Right atrium auricular region (tissue), 2 donors: ENCODE measurements around the gene HIGD2A. TPM values are rescaled to one million over a fixed set of nuclear protein-coding genes. Genes with fewer than 3 reads are reported as not detected.

Experiments used
- DNase-seq: peaks from one replicate; pipeline ENCODE4 v3.0.0-alpha.2; 2019; ENCODE audit warnings: low spot score
- H3K27ac ChIP-seq, 2 donors: fragments of 200-600 bp; sonication (generic); 1 replicate in 1 of 2; 2 replicates in 1 of 2; pipeline ENCODE4 v1.5.1; 2016 to 2019
- H3K27me3 ChIP-seq, 2 donors: fragments of 200-600 bp; sonication (generic); one replicate each; pipeline versions ENCODE4 v1.5.1 to v1.6.0; 2017 to 2019
- H3K36me3 ChIP-seq: fragments of 200-600 bp; sonication (generic); one replicate; pipeline ENCODE4 v1.5.1; 2016
- H3K4me1 ChIP-seq, 2 donors: fragments of 200-600 bp; sonication (generic); one replicate each; pipeline versions ENCODE4 v1.5.1 to v1.6.0; 2017 to 2019
- H3K4me3 ChIP-seq, 2 donors: fragments of 200-600 bp; sonication (generic); 1 replicate in 1 of 2; 2 replicates in 1 of 2; pipeline ENCODE4 v1.5.1; 2017 to 2019; ENCODE audit warnings: mild to moderate bottlenecking in 1 of 2, moderate library complexity in 1 of 2
- H3K9me3 ChIP-seq, 2 donors: fragments of 200-600 bp; sonication (generic); one replicate each; pipeline ENCODE4 v1.5.1; 2019
- total RNA-seq, 2 donors: library from RNA; depleted of rRNA; stranded (reverse); fragments of >200 nt; gene quantifications; one replicate each; pipeline ENCODE4 v1.1.0, GENCODE V29; 2016
- TF ChIP-seq, protein P1 (sequence below), 2 donors: fragments of 200-600 bp; sonication (generic); IDR thresholded peaks; one replicate each; pipeline ENCODE4 v1.5.1; 2019; ENCODE audit warnings: antibody characterized with exemption in 2 of 2

Gene HIGD2A
- total RNA-seq, 2 donors from 2014 or later = 231 to 249 TPM

DNA sequence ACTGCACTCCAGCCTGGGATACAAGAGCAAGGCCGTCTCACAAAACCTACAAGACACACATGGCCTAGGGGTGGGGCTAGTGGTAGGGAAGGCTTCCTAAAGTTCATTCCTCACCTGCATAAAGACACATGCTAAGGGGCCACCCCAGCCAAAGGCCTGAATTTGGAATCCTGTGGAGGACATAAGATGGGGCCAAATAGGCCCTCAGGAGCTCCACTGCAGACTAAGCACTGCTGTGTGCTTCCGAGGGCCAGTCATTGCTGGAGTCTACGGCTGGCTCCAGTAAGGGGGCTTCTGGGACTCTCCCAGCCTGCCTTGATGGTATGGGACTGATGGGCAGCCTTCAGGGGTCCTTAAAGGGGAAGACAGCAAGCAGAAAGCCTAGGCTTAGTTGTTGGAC lies 5.8 kb upstream of the HIGD2A start:
- Histone ChIP-seq H3K4me3 (no peak overlapping the region), H3K36me3 (peaks cover 30% of the 10 kb centered on the region), H3K27ac (peak overlapping the region; percentile 79 to 90), H3K27me3 (no peaks in the 10 kb centered on the region), H3K9me3 (no peaks in the 10 kb centered on the region), H3K4me1 (peaks cover 0 to 27% of the 10 kb centered on the region in 2 donors)
- TF ChIP-seq, protein P1, sequence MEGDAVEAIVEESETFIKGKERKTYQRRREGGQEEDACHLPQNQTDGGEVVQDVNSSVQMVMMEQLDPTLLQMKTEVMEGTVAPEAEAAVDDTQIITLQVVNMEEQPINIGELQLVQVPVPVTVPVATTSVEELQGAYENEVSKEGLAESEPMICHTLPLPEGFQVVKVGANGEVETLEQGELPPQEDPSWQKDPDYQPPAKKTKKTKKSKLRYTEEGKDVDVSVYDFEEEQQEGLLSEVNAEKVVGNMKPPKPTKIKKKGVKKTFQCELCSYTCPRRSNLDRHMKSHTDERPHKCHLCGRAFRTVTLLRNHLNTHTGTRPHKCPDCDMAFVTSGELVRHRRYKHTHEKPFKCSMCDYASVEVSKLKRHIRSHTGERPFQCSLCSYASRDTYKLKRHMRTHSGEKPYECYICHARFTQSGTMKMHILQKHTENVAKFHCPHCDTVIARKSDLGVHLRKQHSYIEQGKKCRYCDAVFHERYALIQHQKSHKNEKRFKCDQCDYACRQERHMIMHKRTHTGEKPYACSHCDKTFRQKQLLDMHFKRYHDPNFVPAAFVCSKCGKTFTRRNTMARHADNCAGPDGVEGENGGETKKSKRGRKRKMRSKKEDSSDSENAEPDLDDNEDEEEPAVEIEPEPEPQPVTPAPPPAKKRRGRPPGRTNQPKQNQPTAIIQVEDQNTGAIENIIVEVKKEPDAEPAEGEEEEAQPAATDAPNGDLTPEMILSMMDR (IDR thresholded peaks at IDR 0.05) = no peak
- no peak for DNase-seq

DNA sequence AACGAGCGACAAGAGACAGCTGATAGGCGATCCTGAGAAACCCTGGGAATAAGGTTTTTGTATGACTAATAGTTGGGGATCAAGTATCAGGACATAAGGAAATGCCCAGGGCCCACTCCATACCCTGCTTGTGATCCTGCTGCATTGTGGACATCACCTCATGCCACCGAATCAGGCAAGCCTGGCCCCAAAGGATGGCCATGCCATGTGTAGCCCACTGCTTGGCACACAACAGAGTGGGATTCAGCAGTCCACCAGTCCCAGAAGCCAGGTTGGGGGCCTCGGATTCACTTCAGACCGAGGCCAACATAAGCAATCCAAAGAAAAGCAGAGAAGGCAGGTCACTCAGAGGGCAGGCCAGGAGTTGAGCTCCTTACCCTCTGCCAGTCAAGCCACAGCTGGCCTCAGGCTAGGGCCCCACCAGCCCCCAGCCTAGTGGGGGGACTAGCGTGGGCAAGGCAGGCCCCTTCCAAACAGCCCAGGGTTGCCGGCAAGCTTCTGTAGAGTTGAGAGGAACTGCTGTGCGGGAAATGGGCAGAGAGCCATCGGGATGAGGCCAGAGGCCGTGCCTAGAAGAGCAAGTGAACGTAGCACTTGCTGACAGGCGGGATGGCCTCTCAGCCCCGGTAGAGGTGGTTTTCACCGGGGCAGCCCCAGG lies 5.2 kb upstream of the HIGD2A start:
- no peaks in the 10 kb centered on the region for H3K27me3 ChIP-seq
- no peak overlapping the region for H3K4me3 ChIP-seq
- no peak for DNase-seq
- peaks cover 30% of the 10 kb centered on the region for H3K36me3 ChIP-seq
- peak overlapping the region; percentile 79 to 90 for H3K27ac ChIP-seq
- peaks cover 0 to 33% of the 10 kb centered on the region in 2 donors for H3K4me1 ChIP-seq
- TF ChIP-seq, protein P1 (IDR thresholded peaks at IDR 0.05) = no peak
- no peaks in the 10 kb centered on the region for H3K9me3 ChIP-seq

DNA sequence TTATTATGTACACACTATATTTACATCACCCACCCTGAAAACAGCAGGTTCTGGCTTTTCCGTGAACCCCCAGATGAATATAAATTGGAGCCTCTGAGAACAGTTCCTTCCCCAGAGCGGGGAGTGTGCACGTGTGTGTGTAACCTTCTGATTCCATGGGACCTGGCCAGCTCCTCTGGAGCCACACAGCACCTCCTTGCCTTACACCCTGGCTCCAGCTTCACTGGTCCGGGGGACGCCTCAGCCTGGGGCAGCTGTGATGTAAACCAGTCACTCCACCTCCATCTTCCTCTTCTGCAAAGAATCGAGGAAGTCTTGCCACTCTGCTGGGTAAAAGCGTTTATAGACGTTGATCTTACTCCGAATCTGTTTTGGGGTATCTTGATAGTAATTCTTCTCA lies 4.6 kb upstream of the HIGD2A start:
- Histone ChIP-seq H3K9me3 (no peaks in the 10 kb centered on the region), H3K27me3 (no peaks in the 10 kb centered on the region), H3K4me3 (no peak overlapping the region), H3K36me3 (peaks cover 30% of the 10 kb centered on the region), H3K27ac (no peak overlapping the region), H3K4me1 (peaks cover 0 to 33% of the 10 kb centered on the region in 2 donors)
- no peak for DNase-seq
- TF ChIP-seq, protein P1 (IDR thresholded peaks at IDR 0.05) = no peak

- Histone ChIP-seq H3K36me3 (peaks cover 30% of the 10 kb centered on the region), H3K4me1 (peaks cover 0 to 35% of the 10 kb centered on the region in 2 donors), H3K9me3 (no peaks in the 10 kb centered on the region), H3K27me3 (no peaks in the 10 kb centered on the region), H3K4me3 (no peak overlapping the region), H3K27ac (no peak overlapping the region)
- DNase-seq = no peak
- TF ChIP-seq, protein P1 (IDR thresholded peaks at IDR 0.05) = no peak
These were observed 4.1 kb upstream of the HIGD2A start for GRCh38 chr5:176384366-176384930.

GRCh38 chr5:176384991-176385390 lies 3.6 kb upstream of the HIGD2A start:
- H3K4me3 ChIP-seq = no peak overlapping the region
- TF ChIP-seq, protein P1 (IDR thresholded peaks at IDR 0.05) = no peak
- H3K27me3 ChIP-seq = no peaks in the 10 kb centered on the region
- peaks cover 30% of the 10 kb centered on the region for H3K36me3 ChIP-seq
- DNase-seq = no peak
- H3K27ac ChIP-seq = no peak overlapping the region
- H3K4me1 ChIP-seq = peaks cover 0 to 40% of the 10 kb centered on the region in 2 donors
- H3K9me3 ChIP-seq = no peaks in the 10 kb centered on the region
